Measurements from ENCODE around the gene TMEM272. TPM values are rescaled to one million over a fixed set of nuclear protein-coding genes. Genes with fewer than 3 reads are reported as not detected.

Gene TMEM272
- total and polyA plus RNA-seq, 9 of the 15 experiments (the other 6 are each of a cell fraction or from before 2014, with no cell fraction given), result 0.04 to 0.16 (median 0.06) TPM; not detected in 2

- Histone ChIP-seq H3K9me3 (replicated peaks; ENCODE audit: control insufficient read depth, insufficient read depth, low read depth, low read length) (no peaks in the 10 kb centered on the region), H2AFZ (ENCODE audit: low read depth, low read length) (no peak overlapping the region), H3K27me3 (ENCODE audit: control insufficient read depth in 2 of 2, insufficient read depth in 2 of 2, low read length in 2 of 2) (peaks cover 0 to 15% of the 10 kb centered on the region in 2 experiments; a peak in 3 of 5 replicates), H3K9ac (ENCODE audit: insufficient read depth in 1 of 2, low read depth in 2 of 2, low read length in 2 of 2) (no peak overlapping the region), H3K4me2 (ENCODE audit: insufficient read depth, low read length) (no peak overlapping the region), H3K4me1 (replicated peaks in 1 of 2; ENCODE audit: control insufficient read depth in 2 of 2, insufficient read depth in 2 of 2, low read length in 2 of 2) (peaks cover 5 to 12% of the 10 kb centered on the region in 2 experiments; a peak in 4 of 5 replicates), H3K36me3 (ENCODE audit: control insufficient read depth, insufficient read depth, low read length) (no peaks in the 10 kb centered on the region), H3K4me3 (no peak overlapping the region), H3K27ac (ENCODE audit: extremely low read depth, low read depth, low read length) (no peak overlapping the region), H3K79me2 (ENCODE audit: control insufficient read depth, insufficient read depth, low read length) (no peaks in the 10 kb centered on the region), H4K20me1 (replicated peaks; ENCODE audit: control insufficient read depth, insufficient read depth, low read length) (no peaks in the 10 kb centered on the region), H3K9me1 (ENCODE audit: control insufficient read depth, insufficient read depth, low read length) (no peaks in the 10 kb centered on the region)
- WGBS (ENCODE audit: insufficient coverage, low coverage, missing lambda C conversion rate), result 42% methylated on average over 11 of the region's 15 CpGs
- no peak for ATAC-seq
- no peak for DNase-seq (ENCODE audit: extremely low read depth in 1 of 4, low spot score in 3 of 4)
- intact Hi-C loops (cut with micrococcal nuclease) (no loop called here), in situ Hi-C loops (cut with MboI) (no loop called here)
- BruUV-seq (replicated peaks), result no TSS peak
- FAIRE-seq, result no peak
- TF ChIP-seq MCM7 (IDR thresholded peaks at IDR 0.05) (no peak), ZNF445 (CRISPR knock-in tag; IDR thresholded peaks at IDR 0.05; ENCODE audit: low read depth) (no peak)
- POLR2A ChIA-PET, result interaction anchor here (1.1 to 1.2 kb wide), 2 partner anchors 11 to 329 kb away, joined by 3 read pairs; partner anchors contain the start of gene INTS6
- CTCF ChIA-PET (ENCODE audit: low intra/inter-chr PET ratio), result no interaction called here
Measured at GRCh38 chr13:51782026-51782710, 62.8 kb downstream of the TMEM272 start.

GRCh38 chr13:51781246-51782022 is 63.5 kb downstream of the TMEM272 start:
- Histone ChIP-seq H3K9ac (ENCODE audit: insufficient read depth in 1 of 2, low read depth in 2 of 2, low read length in 2 of 2) (no peak overlapping the region), H3K9me3 (replicated peaks; ENCODE audit: control insufficient read depth, insufficient read depth, low read depth, low read length) (no peaks in the 10 kb centered on the region), H3K4me3 (no peak overlapping the region), H3K4me1 (replicated peaks in 1 of 2; ENCODE audit: control insufficient read depth in 2 of 2, insufficient read depth in 2 of 2, low read length in 2 of 2) (peaks cover 5 to 8% of the 10 kb centered on the region in 2 experiments; a peak in 4 of 5 replicates), H3K9me1 (ENCODE audit: control insufficient read depth, insufficient read depth, low read length) (no peaks in the 10 kb centered on the region), H3K36me3 (ENCODE audit: control insufficient read depth, insufficient read depth, low read length) (no peaks in the 10 kb centered on the region), H3K79me2 (ENCODE audit: control insufficient read depth, insufficient read depth, low read length) (no peaks in the 10 kb centered on the region), H3K27me3 (ENCODE audit: control insufficient read depth in 2 of 2, insufficient read depth in 2 of 2, low read length in 2 of 2) (peaks cover 0 to 20% of the 10 kb centered on the region in 2 experiments; a peak in 3 of 5 replicates), H3K4me2 (ENCODE audit: insufficient read depth, low read length) (no peak overlapping the region), H2AFZ (ENCODE audit: low read depth, low read length) (no peak overlapping the region), H3K27ac (ENCODE audit: extremely low read depth, low read depth, low read length) (no peak overlapping the region), H4K20me1 (replicated peaks; ENCODE audit: control insufficient read depth, insufficient read depth, low read length) (no peaks in the 10 kb centered on the region)
- WGBS (ENCODE audit: insufficient coverage, low coverage, missing lambda C conversion rate), result 6% methylated on average over 14 of the region's 15 CpGs
- in situ Hi-C loops (cut with MboI), result no loop called here
- DNase-seq (ENCODE audit: extremely low read depth in 1 of 4, low spot score in 3 of 4) (no peak), ATAC-seq (peak; percentile 57), FAIRE-seq (no peak)
- intact Hi-C loops (cut with micrococcal nuclease), result no loop called here
- BruUV-seq (replicated peaks), result no TSS peak
- CTCF ChIA-PET (ENCODE audit: low intra/inter-chr PET ratio), result no interaction called here
- POLR2A ChIA-PET, result no interaction called here
- TF ChIP-seq CEBPZ (IDR thresholded peaks at IDR 0.05; ENCODE audit: borderline replicate concordance, low read depth, low read length) (no peak), ZNF384 (IDR thresholded peaks at IDR 0.05; ENCODE audit: low read depth, low read length) (no peak), ETS2 (tag; IDR thresholded peaks at IDR 0.05; ENCODE audit: borderline replicate concordance, poor library complexity, severe bottlenecking) (no peak), PHF21A (IDR thresholded peaks at IDR 0.05; ENCODE audit: borderline replicate concordance, low read depth) (no peak), SAFB (IDR thresholded peaks at IDR 0.05; ENCODE audit: borderline replicate concordance, low read depth, low read length) (no peak), ZNF282 (CRISPR knock-in tag; IDR thresholded peaks at IDR 0.05) (no peak), C11orf30 (IDR thresholded peaks at IDR 0.05; ENCODE audit: low read depth) (no peak), BRD9 (IDR thresholded peaks at IDR 0.05; ENCODE audit: low read depth, partially characterized antibody) (no peak)
